HG03460 (cell line): ENCODE results near the gene SLC24A2.

ENCODE experiments used
- ATAC-seq: cut with Tn5 transposase; IDR thresholded peaks from one replicate; pipeline ENCODE4 v1.9.1; 2021; ENCODE audit not compliant: unreplicated experiment

The SLC24A2 gene

DNA sequence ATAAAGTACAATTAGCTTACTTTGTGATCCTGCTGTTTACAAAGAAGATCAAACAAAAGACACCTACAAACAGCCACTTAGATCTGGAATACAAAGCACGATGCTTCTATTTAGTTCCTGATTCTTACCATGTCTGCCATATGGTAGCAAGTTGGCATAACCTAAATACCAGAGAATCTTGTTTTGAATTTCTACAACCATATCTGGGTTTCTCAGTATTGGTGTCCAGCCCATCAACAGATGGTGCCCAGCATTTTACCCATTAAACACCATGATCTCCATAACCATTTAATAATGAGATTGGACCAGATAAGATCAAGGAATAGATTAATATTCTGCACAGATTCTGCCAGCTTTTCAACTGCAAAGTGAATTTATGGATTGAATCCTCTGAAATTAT lies 29.8 kb downstream of the SLC24A2 start:
- no peak for ATAC-seq

DNA sequence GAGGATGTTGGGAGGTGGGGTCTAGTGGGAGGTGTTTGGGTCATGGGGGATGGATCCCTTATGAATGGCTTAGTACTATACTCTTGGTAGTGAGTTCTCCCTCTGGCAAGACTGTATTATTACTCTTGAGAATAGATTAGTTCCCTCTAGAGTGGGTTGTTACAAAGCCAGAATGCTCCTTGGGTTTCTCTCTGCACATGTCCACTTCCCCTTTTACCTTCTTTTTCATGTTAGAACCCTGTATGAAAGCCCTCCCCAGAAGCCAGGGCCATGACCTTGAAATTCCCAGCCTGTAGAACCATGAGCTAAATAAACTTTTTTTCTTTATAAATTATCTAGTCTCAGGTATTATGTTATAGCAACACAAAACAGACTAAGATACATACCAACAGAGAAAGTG lies 31.1 kb downstream of the SLC24A2 start:
- ATAC-seq, result no peak

DNA sequence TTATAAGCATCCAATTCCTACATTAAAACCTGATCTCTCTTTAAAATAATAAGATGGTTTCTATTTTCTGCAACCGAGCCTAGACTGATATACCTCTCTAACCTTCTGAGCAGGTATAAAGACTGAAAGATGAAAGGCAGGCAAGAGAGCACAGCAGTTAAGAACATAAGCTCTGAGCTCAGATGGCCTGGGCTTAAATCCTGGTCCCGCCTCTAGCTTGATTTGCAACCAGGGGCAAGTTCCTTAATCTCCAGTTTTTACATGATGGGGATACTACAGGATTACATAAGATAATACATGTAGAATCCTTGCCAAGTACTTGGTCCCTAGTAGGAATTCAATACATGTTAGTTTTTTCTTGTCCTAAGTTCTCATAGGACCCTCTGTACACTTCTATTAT lies 33.9 kb downstream of the SLC24A2 start:
- ATAC-seq, result no peak

DNA sequence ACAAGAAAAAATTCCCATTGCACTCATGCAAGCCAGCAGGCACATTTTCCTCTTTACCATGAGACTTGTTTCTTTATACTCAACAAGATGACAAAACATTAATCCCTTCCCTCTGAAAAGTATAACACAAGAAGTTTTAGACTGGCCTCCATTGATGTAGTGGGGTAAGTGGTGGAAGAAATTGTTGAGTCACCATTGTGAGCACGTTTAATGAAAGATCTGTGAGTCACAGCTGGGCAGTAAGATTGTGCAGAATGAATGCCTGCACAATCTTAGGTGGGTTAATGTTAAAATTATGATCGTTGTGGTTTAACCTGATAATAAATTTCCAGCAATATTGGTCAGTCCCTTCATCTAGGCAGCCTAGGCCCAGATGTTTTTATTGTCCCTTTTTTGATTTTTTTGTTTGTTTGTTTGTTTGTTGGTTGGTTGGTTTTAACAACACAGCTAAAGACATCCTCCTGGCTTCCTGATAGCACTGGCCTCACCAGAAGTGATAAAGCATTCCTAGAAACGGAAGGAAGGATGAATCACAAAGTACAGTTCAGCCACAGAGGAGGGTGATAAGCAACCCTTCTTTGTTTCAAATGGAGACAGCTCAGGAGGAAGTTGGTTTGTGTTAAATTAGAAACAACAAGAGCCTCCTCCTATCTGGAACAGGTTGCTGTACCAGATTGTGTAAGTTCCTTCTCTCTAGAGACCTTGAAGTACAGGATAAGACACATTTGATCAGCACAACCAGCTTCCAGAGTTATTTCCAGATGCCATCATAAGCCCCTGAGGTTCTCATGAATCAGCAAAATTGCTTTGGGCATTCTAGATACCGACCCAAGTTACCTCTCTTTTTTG lies 40.3 kb downstream of the SLC24A2 start:
- no peak for ATAC-seq

DNA sequence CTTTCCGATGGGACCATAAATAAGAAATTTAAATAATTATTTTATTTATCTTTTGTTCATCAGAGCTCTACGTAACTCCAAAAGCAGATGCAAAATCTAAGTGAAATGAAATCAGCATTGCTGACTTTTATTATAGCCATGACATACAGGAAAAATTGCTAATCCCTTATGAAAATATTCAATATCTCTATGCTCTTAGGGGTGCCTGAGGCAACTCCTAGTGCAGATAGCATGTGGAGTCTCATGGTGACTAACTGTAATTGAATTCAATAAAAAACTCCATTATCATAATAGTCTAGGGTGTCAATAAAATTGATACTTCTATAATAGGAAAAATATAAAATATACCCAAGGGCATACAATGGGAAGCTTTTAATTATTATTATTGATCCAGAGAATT lies 42.6 kb downstream of the SLC24A2 start:
- ATAC-seq, result no peak

DNA sequence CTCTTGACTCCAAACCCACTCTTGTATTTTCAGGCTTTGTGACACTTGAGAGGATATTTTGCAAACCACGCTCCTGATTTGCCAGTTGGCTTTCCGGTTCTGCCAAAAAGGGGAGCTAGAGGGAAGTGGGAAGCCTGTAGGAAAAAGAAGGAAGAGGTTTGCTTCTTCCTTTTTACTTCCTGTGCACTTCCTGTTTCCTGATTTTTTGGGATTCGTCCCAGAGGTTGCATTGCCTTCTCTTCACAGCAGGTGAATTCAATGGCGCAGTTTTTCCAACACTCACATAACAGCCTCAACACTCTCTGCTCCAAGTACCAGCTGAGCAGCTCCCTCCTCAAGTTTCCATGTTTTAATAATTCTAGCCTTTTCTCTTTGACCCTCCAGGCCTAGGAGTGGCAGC lies 47.7 kb downstream of the SLC24A2 start:
- ATAC-seq, result no peak
